ENCODE results near the gene SMCR8.

Gene SMCR8

GRCh38 chr17:18309202-18309601, 5.9 kb upstream of the SMCR8 start:
- TF ChIP-seq CTCF (IDR thresholded peaks at IDR 0.05; ENCODE audit: insufficient read depth, missing control alignments) = no peak
- FAIRE-seq (no peak), DNase-seq (ENCODE audit: insufficient read length, low spot score) (no peak)

- FAIRE-seq = no peak
- TF ChIP-seq CTCF (IDR thresholded peaks at IDR 0.05; ENCODE audit: insufficient read depth, missing control alignments) = no peak
These were observed 898 bp upstream of the SMCR8 start for GRCh38 chr17:18314059-18314730.

GRCh38 chr17:18315562-18315922, 449 bp downstream of the SMCR8 start:
- no peak for DNase-seq (ENCODE audit: insufficient read length, low spot score)
- FAIRE-seq = no peak
- TF ChIP-seq CTCF (IDR thresholded peaks at IDR 0.05; ENCODE audit: insufficient read depth, missing control alignments) = no peak

More at GRCh38 chr17:18314059-18314730, 898 bp upstream of the SMCR8 start:
- DNase-seq (ENCODE audit: insufficient read length, low spot score) = no peak

GRCh38 chr17:18315961-18316360, 868 bp downstream of the SMCR8 start:
- TF ChIP-seq CTCF (IDR thresholded peaks at IDR 0.05; ENCODE audit: insufficient read depth, missing control alignments) = no peak
- no peak for FAIRE-seq
- no peak for DNase-seq (ENCODE audit: insufficient read length, low spot score)

- no peak for TF ChIP-seq CTCF (IDR thresholded peaks at IDR 0.05; ENCODE audit: insufficient read depth, missing control alignments)
- FAIRE-seq (no peak), DNase-seq (ENCODE audit: insufficient read length, low spot score) (no peak)
These were observed 3.0 kb downstream of the SMCR8 start for GRCh38 chr17:18318117-18318516.

GRCh38 chr17:18318771-18319450, 3.8 kb downstream of the SMCR8 start:
- DNase-seq (ENCODE audit: insufficient read length, low spot score) (no peak), FAIRE-seq (no peak)
- no peak for TF ChIP-seq CTCF (IDR thresholded peaks at IDR 0.05; ENCODE audit: insufficient read depth, missing control alignments)

GRCh38 chr17:18319604-18320256, 4.6 kb downstream of the SMCR8 start:
- FAIRE-seq (no peak), DNase-seq (ENCODE audit: insufficient read length, low spot score) (no peak)
- TF ChIP-seq CTCF (IDR thresholded peaks at IDR 0.05; ENCODE audit: insufficient read depth, missing control alignments) = peak; percentile 23

Measured in D721Med (cell line).